Airway epithelial cell (primary cell): ENCODE measurements around the gene KRTAP2-3. TPM values are rescaled to one million over a fixed set of nuclear protein-coding genes. Genes with fewer than 3 reads are reported as not detected.

Experiments
- total RNA-seq: library from RNA; depleted of rRNA; stranded (reverse); fragments of >200 nt; gene quantifications from 2 replicates; pipeline ENCODE4 v1.2.3, GENCODE V29; 2015

KRTAP2-3 gene, protein sequence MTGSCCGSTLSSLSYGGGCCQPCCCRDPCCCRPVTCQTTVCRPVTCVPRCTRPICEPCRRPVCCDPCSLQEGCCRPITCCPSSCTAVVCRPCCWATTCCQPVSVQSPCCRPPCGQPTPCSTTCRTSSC
- total RNA-seq, result 0.21 and 0.84 TPM in 2 replicates

DNA sequence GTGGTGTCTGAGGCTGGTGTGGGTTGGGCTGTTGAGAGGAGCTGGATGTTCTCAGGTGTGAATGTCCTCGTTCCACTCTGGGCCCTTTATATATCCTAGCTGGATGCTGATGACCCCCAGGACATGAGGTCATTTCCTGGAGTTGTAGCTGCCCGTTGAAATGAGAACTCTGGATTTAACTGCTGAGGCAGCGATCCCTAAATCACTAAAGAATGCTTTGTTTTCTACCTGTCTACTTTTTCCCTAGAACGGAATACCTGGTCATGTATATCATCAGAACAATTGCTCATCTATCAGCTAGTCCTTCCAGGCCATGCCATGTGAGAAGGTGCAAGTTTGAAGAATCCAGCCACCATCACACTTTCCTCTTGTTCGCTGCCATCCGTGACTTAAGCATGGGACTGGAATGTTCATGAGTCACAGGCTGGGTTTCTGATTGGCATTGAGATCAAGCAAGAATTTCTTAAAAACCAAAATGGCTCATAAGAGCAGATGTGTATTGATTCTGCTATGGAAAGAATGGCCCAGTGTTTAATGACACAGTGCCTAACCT is at the start of gene KRTAP2-3:
Gene KRTAP2-3 (minus strand): TSS at position 63 of the 553 bp plus-strand sequence. CDS start 64 bp downstream, outside the sequence.

GRCh38 chr17:41105347-41105746 is 45.4 kb upstream of the KRTAP2-3 start, which contains the start of gene KRTAP4-9:
Gene KRTAP4-9 (plus strand): TSS chr17:41105389. CDS start chr17:41105389, 0 bp downstream.

GRCh38 chr17:41101586-41102259 is 41.8 kb upstream of the KRTAP2-3 start, which contains the start of gene KRTAP4-16:
Gene KRTAP4-16 (minus strand): TSS chr17:41102209. CDS start chr17:41102209, 0 bp downstream.

DNA sequence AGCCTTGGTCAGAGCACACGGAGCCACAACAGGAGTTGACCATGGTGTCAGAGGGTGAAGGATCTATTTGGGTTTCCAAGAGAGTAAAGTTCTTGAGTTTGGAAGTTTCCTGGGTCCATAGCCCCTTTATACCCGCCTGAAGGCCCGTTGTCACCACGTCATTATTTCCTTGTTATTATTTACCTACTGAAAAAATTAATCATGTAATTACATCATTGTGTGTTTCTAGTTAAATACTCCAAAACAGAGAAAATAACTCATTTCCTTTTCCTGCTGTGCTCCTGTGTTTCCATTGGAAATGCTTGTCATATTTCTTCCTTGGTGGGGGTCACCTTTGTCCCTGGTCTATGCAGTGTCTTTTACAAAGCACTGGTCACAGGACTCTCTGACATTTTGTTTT is 38.1 kb upstream of the KRTAP2-3 start, which contains the start of gene KRTAP4-8:
Gene KRTAP4-8 (minus strand): TSS at position 101 of the 400 bp plus-strand sequence. CDS start 58 bp downstream, at position 43.

DNA sequence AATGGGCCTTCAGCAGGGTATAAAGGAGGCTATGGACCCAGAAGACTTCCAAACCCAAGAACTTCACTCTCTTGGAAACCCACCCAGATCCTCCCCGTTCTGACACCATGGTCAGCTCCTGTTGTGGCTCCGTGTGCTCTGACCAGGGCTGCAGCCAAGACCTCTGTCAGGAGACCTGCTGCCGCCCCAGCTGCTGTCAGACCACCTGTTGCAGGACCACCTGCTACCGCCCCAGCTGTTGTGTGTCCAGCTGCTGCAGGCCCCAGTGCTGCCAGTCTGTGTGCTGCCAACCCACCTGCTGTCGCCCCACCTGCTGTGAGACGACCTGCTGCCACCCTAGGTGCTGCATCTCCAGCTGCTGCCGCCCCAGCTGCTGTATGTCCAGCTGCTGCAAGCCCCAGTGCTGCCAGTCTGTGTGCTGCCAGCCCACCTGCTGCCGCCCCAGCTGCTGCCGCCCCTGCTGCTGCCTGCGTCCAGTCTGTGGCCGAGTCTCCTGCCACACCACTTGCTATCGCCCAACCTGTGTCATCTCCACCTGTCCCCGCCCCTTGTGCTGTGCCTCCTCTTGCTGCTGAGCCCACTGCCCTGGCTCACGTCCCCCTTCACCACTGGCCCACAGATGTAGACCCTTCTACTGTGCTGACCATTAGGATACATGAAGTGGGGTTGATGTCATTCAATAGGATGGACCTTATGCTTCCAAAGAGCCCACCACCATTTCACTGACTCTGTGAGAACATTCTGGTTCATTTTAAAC is 24.4 kb upstream of the KRTAP2-3 start, which contains the start of gene KRTAP4-7:
Gene KRTAP4-7 (plus strand): TSS at position 51 of the 757 bp plus-strand sequence. CDS start 57 bp downstream, at position 108.

GRCh38 chr17:41065829-41066624 is 6.1 kb upstream of the KRTAP2-3 start, which contains the start of gene KRTAP2-4:
Gene KRTAP2-4 (minus strand): TSS chr17:41065879. CDS start chr17:41065845, 34 bp downstream.

GRCh38 chr17:41055130-41055529 is 4.8 kb downstream of the KRTAP2-3 start, which contains the start of gene KRTAP2-2:
Gene KRTAP2-2 (minus strand): TSS chr17:41055230. CDS start chr17:41055211, 19 bp downstream.

DNA sequence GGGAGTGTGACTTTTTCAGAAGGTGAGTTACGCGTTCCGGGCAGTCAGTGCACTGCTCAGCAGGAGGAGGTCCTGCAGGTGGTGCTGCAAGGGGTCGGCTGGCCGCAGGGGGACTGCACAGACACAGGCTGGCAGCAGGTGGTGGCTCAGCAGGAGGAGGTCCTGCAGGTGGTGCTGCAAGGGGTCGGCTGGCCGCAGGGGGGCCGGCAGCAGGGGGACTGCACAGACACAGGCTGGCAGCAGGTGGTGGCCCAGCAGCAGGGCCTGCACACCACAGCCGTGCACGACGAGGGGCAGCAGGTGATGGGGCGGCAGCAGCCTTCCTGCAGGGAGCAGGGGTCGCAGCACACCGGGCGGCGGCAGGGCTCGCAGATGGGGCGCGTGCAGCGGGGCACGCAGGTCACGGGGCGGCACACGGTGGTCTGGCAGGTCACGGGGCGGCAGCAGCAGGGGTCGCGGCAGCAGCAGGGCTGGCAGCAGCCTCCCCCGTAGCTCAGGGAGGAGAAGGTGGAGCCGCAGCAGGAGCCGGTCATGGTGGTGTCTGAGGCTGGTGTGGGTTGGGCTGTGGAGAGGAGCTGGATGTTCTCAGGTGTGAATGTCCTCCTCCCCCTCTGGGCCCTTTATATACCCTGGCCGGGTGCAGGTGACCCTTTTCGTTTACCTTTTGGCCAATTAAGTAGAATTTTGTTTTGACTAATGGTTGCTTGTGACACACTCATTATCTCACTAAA is 13.0 kb downstream of the KRTAP2-3 start, which contains the start of gene KRTAP2-1:
Gene KRTAP2-1 (minus strand): TSS at position 582 of the 731 bp plus-strand sequence. CDS start 49 bp downstream, at position 533.

DNA sequence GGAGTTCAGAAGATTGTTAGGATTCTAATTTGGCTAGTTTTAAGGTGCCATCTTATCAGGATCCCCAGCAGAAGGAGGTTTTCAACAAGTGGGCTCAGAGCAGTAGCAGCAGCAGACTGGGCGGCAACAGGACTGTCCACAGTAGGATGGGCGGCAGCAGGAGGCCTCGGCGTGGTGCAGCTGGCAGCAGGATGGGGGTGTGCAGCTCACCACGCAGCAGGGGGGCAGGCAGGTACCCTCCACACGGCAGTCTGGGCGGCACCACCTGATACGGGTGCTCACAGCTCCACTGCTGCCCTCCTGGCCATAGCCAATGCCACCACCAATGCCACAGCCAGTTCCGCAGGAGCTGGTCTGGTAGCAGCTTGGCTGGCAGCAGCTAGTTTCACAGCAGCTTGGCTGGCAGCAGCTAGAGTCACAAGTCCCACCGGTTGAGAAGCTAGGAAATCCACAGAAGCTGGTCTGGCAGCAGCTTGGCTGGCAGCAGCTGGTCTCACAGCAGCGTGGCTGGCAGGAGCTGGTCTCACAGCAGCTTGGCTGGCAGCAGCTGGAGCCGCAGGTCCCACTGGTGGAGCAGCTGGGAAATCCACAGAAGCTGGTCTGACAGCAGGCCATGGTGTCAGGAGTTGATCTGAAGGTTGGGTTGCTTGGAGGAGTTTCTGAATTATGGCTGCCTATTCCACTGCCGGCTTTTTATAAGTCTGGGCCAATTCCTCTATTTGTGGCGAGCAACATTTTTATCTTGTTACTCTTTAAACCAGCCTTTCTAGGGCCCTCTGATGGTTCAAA is 18.9 kb downstream of the KRTAP2-3 start, which contains the start of gene KRTAP1-1:
Gene KRTAP1-1 (minus strand): TSS at position 668 of the 789 bp plus-strand sequence. CDS start 53 bp downstream, at position 615.

DNA sequence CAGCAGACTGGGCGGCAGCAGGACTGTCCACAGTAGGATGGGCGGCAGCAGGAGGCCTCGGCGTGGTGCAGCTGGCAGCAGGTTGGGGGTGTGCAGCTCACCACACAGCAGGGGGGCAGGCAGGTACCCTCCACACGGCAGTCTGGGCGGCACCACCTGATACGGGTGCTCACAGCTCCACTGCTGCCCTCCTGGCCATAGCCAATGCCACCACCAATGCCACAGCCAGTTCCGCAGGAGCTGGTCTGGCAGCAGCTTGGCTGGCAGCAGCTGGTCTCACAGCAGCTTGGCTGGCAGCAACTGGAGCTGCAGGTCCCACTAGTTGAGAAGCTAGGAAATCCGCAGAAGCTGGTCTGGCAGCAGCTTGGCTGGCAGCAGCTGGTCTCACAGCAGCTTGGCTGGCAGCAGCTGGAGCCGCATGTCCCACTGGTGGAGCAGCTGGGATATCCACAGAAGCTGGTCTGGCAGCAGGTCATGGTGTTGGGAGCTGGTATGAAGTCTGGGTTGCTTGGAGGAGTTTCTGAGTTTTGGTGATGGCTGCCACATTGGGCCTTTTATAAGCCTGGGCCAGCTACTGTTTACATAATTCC is 25.5 kb downstream of the KRTAP2-3 start, which contains the start of gene KRTAP1-3:
Gene KRTAP1-3 (minus strand): TSS at position 529 of the 590 bp plus-strand sequence. CDS start 53 bp downstream, at position 476.

DNA sequence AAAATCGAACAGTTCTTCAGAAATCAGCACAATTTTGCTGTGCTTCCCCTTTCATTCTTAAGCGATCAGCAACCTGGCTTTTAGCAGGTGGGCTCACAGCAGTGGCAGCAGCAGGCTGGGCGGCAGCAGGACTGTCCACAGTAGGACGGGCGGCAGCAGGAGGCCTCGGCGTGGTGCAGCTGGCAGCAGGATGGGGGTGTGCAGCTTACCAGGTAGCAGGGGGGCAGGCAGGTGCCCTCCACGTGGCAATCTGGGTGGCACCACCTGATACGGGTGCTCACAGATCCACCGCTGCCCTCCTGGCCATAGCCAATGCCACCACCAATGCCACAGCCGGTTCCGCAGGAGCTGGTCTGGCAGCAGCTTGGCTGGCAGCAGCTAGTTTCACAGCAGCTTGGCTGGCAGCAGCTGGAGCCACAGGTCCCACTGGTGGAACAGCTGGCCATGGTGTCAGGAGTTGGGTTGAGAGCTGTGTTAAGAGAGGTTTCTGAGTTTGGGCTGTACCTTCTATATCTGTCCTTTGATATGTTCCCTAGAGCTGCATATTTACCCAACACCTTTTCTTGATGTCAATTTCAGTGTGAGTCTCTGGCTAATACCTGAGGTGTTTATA is 30.2 kb downstream of the KRTAP2-3 start, which contains the start of gene KRTAP1-4:
Gene KRTAP1-4 (minus strand): TSS at position 563 of the 613 bp plus-strand sequence. CDS start 117 bp downstream, at position 446.

GRCh38 chr17:41026715-41027471 is 33.0 kb downstream of the KRTAP2-3 start, which contains the start of gene KRTAP1-5:
Gene KRTAP1-5 (minus strand): TSS chr17:41027208. CDS start chr17:41027155, 53 bp downstream.

Other genes starting within 250 kb of the KRTAP2-3 start
- gene KRT10, start 237.5 kb downstream of the KRTAP2-3 start, total RNA-seq, result 59.0 and 68.3 TPM in 2 replicates
- not detected in 2 replicates for gene KRT12, start 192.9 kb downstream of the KRTAP2-3 start, total RNA-seq
- gene KRT20, start 174.9 kb downstream of the KRTAP2-3 start, total RNA-seq, result not detected in 2 replicates
- 35.7 and 36.8 TPM in 2 replicates for gene KRT23, start 122.5 kb downstream of the KRTAP2-3 start, total RNA-seq
- not detected in 2 replicates for gene KRT39, start 93.2 kb downstream of the KRTAP2-3 start, total RNA-seq
- 0.07 TPM in 1 of 2 replicates, not detected in the other for gene KRT40, start 75.8 kb downstream of the KRTAP2-3 start, total RNA-seq
- gene KRTAP3-3, start 66.0 kb downstream of the KRTAP2-3 start, total RNA-seq, result not detected in 2 replicates
- gene KRTAP3-2, start 60.2 kb downstream of the KRTAP2-3 start, total RNA-seq, result not detected in 2 replicates
- gene KRTAP3-1, start 51.0 kb downstream of the KRTAP2-3 start, total RNA-seq, result not detected in 2 replicates
- gene KRTAP1-5, start 32.9 kb downstream of the KRTAP2-3 start, total RNA-seq, result not detected in 2 replicates
- not detected in 2 replicates for gene KRTAP1-4, start 29.9 kb downstream of the KRTAP2-3 start, total RNA-seq
- gene KRTAP1-3, start 25.2 kb downstream of the KRTAP2-3 start, total RNA-seq, result not detected in 2 replicates
- not detected in 2 replicates for gene KRTAP1-1, start 18.7 kb downstream of the KRTAP2-3 start, total RNA-seq
- not detected in 2 replicates for gene KRTAP2-1, start 12.8 kb downstream of the KRTAP2-3 start, total RNA-seq
- gene KRTAP2-2, start 4.9 kb downstream of the KRTAP2-3 start, total RNA-seq, result not detected in 2 replicates
- not detected in 2 replicates for gene KRTAP2-4, start 5.8 kb upstream of the KRTAP2-3 start, total RNA-seq
- gene KRTAP4-7, start 24.0 kb upstream of the KRTAP2-3 start, total RNA-seq, result not detected in 2 replicates
- gene KRTAP4-8, start 38.0 kb upstream of the KRTAP2-3 start, total RNA-seq, result not detected in 2 replicates
- gene KRTAP4-16, start 42.1 kb upstream of the KRTAP2-3 start, total RNA-seq, result not detected in 2 replicates
- gene KRTAP4-9, start 45.3 kb upstream of the KRTAP2-3 start, total RNA-seq, result not detected in 2 replicates
- gene KRTAP4-11, start 58.3 kb upstream of the KRTAP2-3 start, total RNA-seq, result not detected in 2 replicates
- not detected in 2 replicates for gene KRTAP4-12, start 64.1 kb upstream of the KRTAP2-3 start, total RNA-seq
- gene KRTAP4-6, start 80.4 kb upstream of the KRTAP2-3 start, total RNA-seq, result not detected in 2 replicates
- gene KRTAP4-5, start 89.7 kb upstream of the KRTAP2-3 start, total RNA-seq, result not detected in 2 replicates
- not detected in 2 replicates for gene KRTAP4-4, start 100.6 kb upstream of the KRTAP2-3 start, total RNA-seq
- gene KRTAP4-3, start 108.1 kb upstream of the KRTAP2-3 start, total RNA-seq, result not detected in 2 replicates
- not detected in 2 replicates for gene KRTAP4-2, start 118.1 kb upstream of the KRTAP2-3 start, total RNA-seq
- not detected in 2 replicates for gene KRTAP4-1, start 124.8 kb upstream of the KRTAP2-3 start, total RNA-seq
- gene KRTAP9-1, start 129.8 kb upstream of the KRTAP2-3 start, total RNA-seq, result not detected in 2 replicates
- not detected in 2 replicates for gene KRTAP9-2, start 166.5 kb upstream of the KRTAP2-3 start, total RNA-seq
- gene KRTAP9-3, start 172.3 kb upstream of the KRTAP2-3 start, total RNA-seq, result not detected in 2 replicates
- not detected in 2 replicates for gene KRTAP9-8, start 177.9 kb upstream of the KRTAP2-3 start, total RNA-seq
- gene KRTAP9-4, start 189.6 kb upstream of the KRTAP2-3 start, total RNA-seq, result not detected in 2 replicates
- not detected in 2 replicates for gene KRTAP9-9, start 195.3 kb upstream of the KRTAP2-3 start, total RNA-seq
- gene KRTAP9-6, start 205.3 kb upstream of the KRTAP2-3 start, total RNA-seq, result not detected in 2 replicates
- not detected in 2 replicates for gene KRTAP9-7, start 215.6 kb upstream of the KRTAP2-3 start, total RNA-seq
- not detected in 2 replicates for gene KRTAP29-1, start 242.7 kb upstream of the KRTAP2-3 start, total RNA-seq
- not detected in 2 replicates for gene KRTAP16-1, start 249.2 kb upstream of the KRTAP2-3 start, total RNA-seq